HepG2 (cell line): ENCODE measurements around the gene HEPN1. TPM values are rescaled to one million over a fixed set of nuclear protein-coding genes. Genes with fewer than 3 reads are reported as not detected.

Experiments used
- BORCS8-MEF2B ChIP-seq: sonication (generic); formaldehyde crosslinking; IDR thresholded peaks from 2 replicates; pipeline ENCODE4 v1.8.0; 2022; ENCODE audit warnings: mild to moderate bottlenecking, missing genetic modification reagents
- CCAR2 ChIP-seq: fragments of 200-400 bp; formaldehyde crosslinking; optimal IDR thresholded peaks from 2 replicates; pipeline ENCODE3; 2018; ENCODE audit warnings: low read depth, mild to moderate bottlenecking, low read length, moderate library complexity
- CREB3 ChIP-seq: sonication (generic); formaldehyde crosslinking; IDR thresholded peaks from 2 replicates; pipeline ENCODE4 v1.5.0; 2020; ENCODE audit warnings: missing genetic modification reagents
- CSRNP2 ChIP-seq: sonication (generic); formaldehyde crosslinking; conservative IDR thresholded peaks from 2 replicates; pipeline ENCODE4 v1.8.0; 2022; ENCODE audit warnings: low read depth, missing genetic modification reagents
- FOXP4 ChIP-seq: sonication (generic); formaldehyde crosslinking; IDR thresholded peaks from 2 replicates; pipeline ENCODE4 v1.4.0; 2020; ENCODE audit warnings: missing genetic modification reagents
- HNRNPL ChIP-seq: fragments of 200-400 bp; formaldehyde crosslinking; IDR thresholded peaks from 2 replicates; pipeline ENCODE4 v1.6.1; 2017; ENCODE audit warnings: mild to moderate bottlenecking, low read depth, low read length
- MXD1 ChIP-seq: sonication (generic); formaldehyde crosslinking; IDR thresholded peaks from 2 replicates; pipeline ENCODE4 v1.4.0; 2020; ENCODE audit warnings: mild to moderate bottlenecking, missing genetic modification reagents
- NFYC ChIP-seq: IDR thresholded peaks from 2 replicates; pipeline ENCODE4 v1.6.1; 2016; ENCODE audit warnings: missing genetic modification reagents, missing compliant biosample characterization
- POLR2AphosphoS2 ChIP-seq: IDR thresholded peaks from 2 replicates; pipeline ENCODE4 v1.6.1; 2011; ENCODE audit warnings: low read depth, low read length, improper control_type of control experiment
- SATB2 ChIP-seq: sonication (generic); formaldehyde crosslinking; IDR thresholded peaks from 2 replicates; pipeline ENCODE4 v1.5.0; 2020; ENCODE audit warnings: missing genetic modification reagents
- SP2 ChIP-seq: sonication (generic); formaldehyde crosslinking; IDR thresholded peaks from 2 replicates; pipeline ENCODE4 v1.5.1; 2020; ENCODE audit warnings: mild to moderate bottlenecking, missing genetic modification reagents
- TSC22D2 ChIP-seq: sonication (generic); formaldehyde crosslinking; IDR thresholded peaks from 2 replicates; pipeline ENCODE4 v1.5.1; 2020; ENCODE audit warnings: missing genetic modification reagents, mild to moderate bottlenecking, borderline replicate concordance
- ZC3H13 ChIP-seq: sonication (generic); formaldehyde crosslinking; IDR thresholded peaks from 2 replicates; pipeline ENCODE4 v1.8.1; 2023; ENCODE audit warnings: mild to moderate bottlenecking, missing genetic modification reagents, moderate library complexity
- ZNF605 ChIP-seq: sonication (generic); formaldehyde crosslinking; IDR thresholded peaks from 2 replicates; pipeline ENCODE4 v1.8.0; 2022; ENCODE audit warnings: mild to moderate bottlenecking, missing genetic modification reagents
- ZNF788 ChIP-seq: sonication (generic); formaldehyde crosslinking; IDR thresholded peaks from 2 replicates; pipeline ENCODE4 v1.5.0; 2020; ENCODE audit warnings: mild to moderate bottlenecking, missing genetic modification reagents, borderline replicate concordance
- ZSCAN21 ChIP-seq: sonication (generic); formaldehyde crosslinking; IDR thresholded peaks from 2 replicates; pipeline ENCODE4 v1.8.0; 2022; ENCODE audit warnings: mild to moderate bottlenecking, missing genetic modification reagents, moderate library complexity, borderline replicate concordance
- polyA plus RNA-seq, 8 experiments: library from polyadenylated mRNA; depleted of rRNA in 3 of 8; stranded (reverse) in 7 of 8; unstranded in 1 of 8; fragments of >200 nt; fragmentation: Illumina TruSeq in 4 of 8; extraction: Trizol in 4 of 8; gene quantifications; 2 replicates each; pipeline versions ENCODE4 v1.2.1 to v1.2.3, GENCODE V29; 2011 to 2016; ENCODE audit warnings: low read depth in 4 of 8, missing spikeins in 1 of 8, mixed read lengths in 1 of 8; ENCODE audit not compliant: insufficient read depth in 1 of 8
- total RNA-seq, 5 experiments: library from RNA; depleted of rRNA; stranded (reverse); fragments of >200 nt; fragmentation: Illumina TruSeq; extraction: Trizol; gene quantifications; 2 replicates each; pipeline ENCODE4 v1.2.3, GENCODE V29; 2016; ENCODE audit warnings: low read depth in 1 of 5
- TF ChIP-seq, protein P1 (sequence below): sonication (generic); formaldehyde crosslinking; IDR thresholded peaks from 2 replicates; pipeline ENCODE4; 2020; ENCODE audit warnings: missing genetic modification reagents, mild to moderate bottlenecking, borderline replicate concordance
- TF ChIP-seq, protein P2 (sequence below): sonication (generic); formaldehyde crosslinking; IDR thresholded peaks from 2 replicates; pipeline ENCODE4 v1.4.0; 2020; ENCODE audit warnings: missing genetic modification reagents

HEPN1 gene
- total and polyA plus RNA-seq, 2 of the 13 experiments (the other 11 are each of a cell fraction or from before 2014, with no cell fraction given) = not detected

DNA sequence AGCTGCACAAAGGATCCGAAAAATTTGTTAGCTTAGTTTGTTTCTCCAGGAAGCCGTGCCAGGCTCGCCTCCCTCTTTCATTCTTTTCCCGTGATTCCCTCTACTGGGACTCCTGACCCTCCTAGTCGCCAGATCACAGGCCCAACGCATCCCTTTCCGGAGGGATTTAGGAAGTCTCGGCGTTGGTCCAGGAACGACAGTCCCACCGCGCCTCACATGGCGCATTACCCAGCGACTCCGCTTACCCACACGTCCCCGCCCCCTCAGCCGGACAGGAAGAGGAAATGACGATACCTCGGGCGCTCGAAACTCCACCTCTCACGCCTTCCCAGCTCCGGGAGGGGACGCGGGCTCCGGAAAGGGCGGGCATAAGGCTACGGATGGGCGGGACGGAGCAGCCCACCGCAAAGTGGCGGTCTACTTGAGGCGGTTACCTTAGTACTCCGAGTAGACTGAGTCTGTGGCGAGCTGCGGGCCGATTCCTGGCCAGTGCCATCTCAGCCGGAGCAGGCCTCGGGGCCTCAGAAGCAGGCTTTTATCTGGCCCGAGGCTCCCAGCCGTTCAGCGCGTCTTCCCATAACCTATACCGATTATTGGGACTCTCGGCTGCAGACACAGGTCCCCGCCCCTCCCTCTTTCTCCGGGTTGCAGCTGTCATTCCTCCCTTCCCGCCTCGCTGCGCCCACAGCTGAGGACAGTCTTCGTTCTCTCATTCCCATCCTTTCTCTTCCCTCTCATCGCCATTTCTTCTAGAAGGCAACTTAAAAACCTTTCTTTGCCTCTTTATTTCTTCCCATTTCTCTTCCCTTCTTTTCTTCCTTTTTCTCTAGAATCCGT, 34.9 kb downstream of the HEPN1 start, which contains the start of gene CCDC15 (continued):
- 0 out of 2 replicates have a peak, but pooled peaks have one; percentile 49 for TF ChIP-seq TSC22D2 (CRISPR knock-in tag)
- no peak for TF ChIP-seq CCAR2
- TF ChIP-seq CSRNP2 (CRISPR knock-in tag) = no peak
- TF ChIP-seq BORCS8-MEF2B (CRISPR knock-in tag) = peak; percentile 73; the same call in 1 of the 2 replicates
- TF ChIP-seq FOXP4 (CRISPR knock-in tag) = peak; percentile 49; the same call in 1 of the 2 replicates
- TF ChIP-seq ZNF788 (CRISPR knock-in tag) = peak; percentile 61; the same call in 1 of the 2 replicates
- TF ChIP-seq SATB2 (CRISPR knock-in tag) = no peak
- peak; percentile 95 for TF ChIP-seq SP2
- TF ChIP-seq, protein P1, sequence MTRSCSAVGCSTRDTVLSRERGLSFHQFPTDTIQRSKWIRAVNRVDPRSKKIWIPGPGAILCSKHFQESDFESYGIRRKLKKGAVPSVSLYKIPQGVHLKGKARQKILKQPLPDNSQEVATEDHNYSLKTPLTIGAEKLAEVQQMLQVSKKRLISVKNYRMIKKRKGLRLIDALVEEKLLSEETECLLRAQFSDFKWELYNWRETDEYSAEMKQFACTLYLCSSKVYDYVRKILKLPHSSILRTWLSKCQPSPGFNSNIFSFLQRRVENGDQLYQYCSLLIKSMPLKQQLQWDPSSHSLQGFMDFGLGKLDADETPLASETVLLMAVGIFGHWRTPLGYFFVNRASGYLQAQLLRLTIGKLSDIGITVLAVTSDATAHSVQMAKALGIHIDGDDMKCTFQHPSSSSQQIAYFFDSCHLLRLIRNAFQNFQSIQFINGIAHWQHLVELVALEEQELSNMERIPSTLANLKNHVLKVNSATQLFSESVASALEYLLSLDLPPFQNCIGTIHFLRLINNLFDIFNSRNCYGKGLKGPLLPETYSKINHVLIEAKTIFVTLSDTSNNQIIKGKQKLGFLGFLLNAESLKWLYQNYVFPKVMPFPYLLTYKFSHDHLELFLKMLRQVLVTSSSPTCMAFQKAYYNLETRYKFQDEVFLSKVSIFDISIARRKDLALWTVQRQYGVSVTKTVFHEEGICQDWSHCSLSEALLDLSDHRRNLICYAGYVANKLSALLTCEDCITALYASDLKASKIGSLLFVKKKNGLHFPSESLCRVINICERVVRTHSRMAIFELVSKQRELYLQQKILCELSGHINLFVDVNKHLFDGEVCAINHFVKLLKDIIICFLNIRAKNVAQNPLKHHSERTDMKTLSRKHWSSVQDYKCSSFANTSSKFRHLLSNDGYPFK (CRISPR knock-in tag) = peak; percentile 86; the same call in 1 of the 2 replicates
- 0 out of 2 replicates have a peak, but pooled peaks have one; percentile 64 for TF ChIP-seq CREB3 (CRISPR knock-in tag)
- peak; percentile 77 for TF ChIP-seq NFYC
- TF ChIP-seq ZSCAN21 (CRISPR knock-in tag) = peak; percentile 64; the same call in 1 of the 2 replicates
- peak; percentile 45; the same call in 1 of the 2 replicates for TF ChIP-seq MXD1
- TF ChIP-seq ZNF605 = 0 out of 2 replicates have a peak, but pooled peaks have one; percentile 60
- TF ChIP-seq, protein P2, sequence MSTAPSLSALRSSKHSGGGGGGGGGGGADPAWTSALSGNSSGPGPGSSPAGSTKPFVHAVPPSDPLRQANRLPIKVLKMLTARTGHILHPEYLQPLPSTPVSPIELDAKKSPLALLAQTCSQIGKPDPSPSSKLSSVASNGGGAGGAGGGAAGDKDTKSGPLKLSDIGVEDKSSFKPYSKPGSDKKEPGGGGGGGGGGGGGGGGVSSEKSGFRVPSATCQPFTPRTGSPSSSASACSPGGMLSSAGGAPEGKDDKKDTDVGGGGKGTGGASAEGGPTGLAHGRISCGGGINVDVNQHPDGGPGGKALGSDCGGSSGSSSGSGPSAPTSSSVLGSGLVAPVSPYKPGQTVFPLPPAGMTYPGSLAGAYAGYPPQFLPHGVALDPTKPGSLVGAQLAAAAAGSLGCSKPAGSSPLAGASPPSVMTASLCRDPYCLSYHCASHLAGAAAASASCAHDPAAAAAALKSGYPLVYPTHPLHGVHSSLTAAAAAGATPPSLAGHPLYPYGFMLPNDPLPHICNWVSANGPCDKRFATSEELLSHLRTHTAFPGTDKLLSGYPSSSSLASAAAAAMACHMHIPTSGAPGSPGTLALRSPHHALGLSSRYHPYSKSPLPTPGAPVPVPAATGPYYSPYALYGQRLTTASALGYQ (CRISPR knock-in tag) = peak; percentile 15; the same call in 1 of the 2 replicates
- TF ChIP-seq ZC3H13 (CRISPR knock-in tag) = peak; percentile 63; the same call in 1 of the 2 replicates
- TF ChIP-seq POLR2AphosphoS2 = no peak
- no peak for TF ChIP-seq HNRNPL
